Measurements from ENCODE around the gene OTOGL.

The OTOGL gene

GRCh38 chr12:80233926-80234325 is 134.6 kb downstream of the OTOGL start:
- TF ChIP-seq TAF1 (IDR thresholded peaks at IDR 0.05; ENCODE audit: low read depth) (no peak), TEAD4 (IDR thresholded peaks at IDR 0.05) (no peak), RAD21 (IDR thresholded peaks at IDR 0.05; ENCODE audit: low read depth) (no peak), YY1 (IDR thresholded peaks at IDR 0.05; ENCODE audit: low read depth) (no peak), EGR1 (IDR thresholded peaks at IDR 0.05) (no peak), FOXM1 (IDR thresholded peaks at IDR 0.05; ENCODE audit: borderline replicate concordance, low read depth) (no peak), MAX (IDR thresholded peaks at IDR 0.05) (no peak)

GRCh38 chr12:80234667-80235066 is 135.3 kb downstream of the OTOGL start:
- no peak for TF ChIP-seq YY1 (IDR thresholded peaks at IDR 0.05; ENCODE audit: low read depth)
- TF ChIP-seq ZBTB7A (IDR thresholded peaks at IDR 0.05; ENCODE audit: low read depth) = no peak

- no peak for TF ChIP-seq RAD21 (IDR thresholded peaks at IDR 0.05; ENCODE audit: low read depth)
- TF ChIP-seq CEBPB (IDR thresholded peaks at IDR 0.05) = no peak
- TF ChIP-seq ZBTB7A (IDR thresholded peaks at IDR 0.05; ENCODE audit: low read depth) = no peak
- TF ChIP-seq TCF12 (IDR thresholded peaks at IDR 0.05; ENCODE audit: low read depth) = no peak
- TF ChIP-seq USF1 (IDR thresholded peaks at IDR 0.05) = no peak
- TF ChIP-seq YY1 (IDR thresholded peaks at IDR 0.05; ENCODE audit: low read depth) = no peak
- TF ChIP-seq FOXM1 (IDR thresholded peaks at IDR 0.05; ENCODE audit: borderline replicate concordance, low read depth) = no peak
- no peak for TF ChIP-seq CREB1 (IDR thresholded peaks at IDR 0.05; ENCODE audit: low read depth)
- TF ChIP-seq TAF1 (IDR thresholded peaks at IDR 0.05; ENCODE audit: low read depth) = no peak
- no peak for TF ChIP-seq EGR1 (IDR thresholded peaks at IDR 0.05)
- no peak for TF ChIP-seq NFIC (IDR thresholded peaks at IDR 0.05)
- TF ChIP-seq MAX (IDR thresholded peaks at IDR 0.05) = no peak
- TF ChIP-seq TEAD4 (IDR thresholded peaks at IDR 0.05) = no peak
Observed at GRCh38 chr12:80235944-80236343, 136.6 kb downstream of the OTOGL start.

GRCh38 chr12:80239867-80240266 is 140.5 kb downstream of the OTOGL start:
- TF ChIP-seq CREB1 (IDR thresholded peaks at IDR 0.05; ENCODE audit: low read depth) (no peak), RAD21 (IDR thresholded peaks at IDR 0.05; ENCODE audit: low read depth) (no peak), ZBTB7A (IDR thresholded peaks at IDR 0.05; ENCODE audit: low read depth) (no peak), FOXM1 (IDR thresholded peaks at IDR 0.05; ENCODE audit: borderline replicate concordance, low read depth) (no peak), USF1 (IDR thresholded peaks at IDR 0.05) (no peak), REST (IDR thresholded peaks at IDR 0.05; ENCODE audit: low read depth) (no peak), CEBPB (IDR thresholded peaks at IDR 0.05) (no peak), EP300 (IDR thresholded peaks at IDR 0.05; ENCODE audit: borderline replicate concordance) (no peak), YY1 (IDR thresholded peaks at IDR 0.05; ENCODE audit: low read depth) (no peak), NFIC (IDR thresholded peaks at IDR 0.05) (no peak), TEAD4 (IDR thresholded peaks at IDR 0.05) (no peak), MAX (IDR thresholded peaks at IDR 0.05) (no peak), TAF1 (IDR thresholded peaks at IDR 0.05; ENCODE audit: low read depth) (no peak), TCF12 (IDR thresholded peaks at IDR 0.05; ENCODE audit: low read depth) (no peak), EGR1 (IDR thresholded peaks at IDR 0.05) (no peak)

GRCh38 chr12:80241576-80242273 is 142.4 kb downstream of the OTOGL start:
- no peak for TF ChIP-seq CREB1 (IDR thresholded peaks at IDR 0.05; ENCODE audit: low read depth)
- TF ChIP-seq NFIC (IDR thresholded peaks at IDR 0.05) = 0 out of 2 replicates have a peak, but pooled peaks have one; percentile 20

GRCh38 chr12:80242321-80242720 is 143.0 kb downstream of the OTOGL start:
- TF ChIP-seq TEAD4 (IDR thresholded peaks at IDR 0.05) (no peak), EGR1 (IDR thresholded peaks at IDR 0.05) (no peak), CEBPB (IDR thresholded peaks at IDR 0.05) (no peak), RAD21 (IDR thresholded peaks at IDR 0.05; ENCODE audit: low read depth) (no peak), CREB1 (IDR thresholded peaks at IDR 0.05; ENCODE audit: low read depth) (no peak), TAF1 (IDR thresholded peaks at IDR 0.05; ENCODE audit: low read depth) (no peak), YY1 (IDR thresholded peaks at IDR 0.05; ENCODE audit: low read depth) (no peak), ZBTB7A (IDR thresholded peaks at IDR 0.05; ENCODE audit: low read depth) (no peak), EP300 (IDR thresholded peaks at IDR 0.05; ENCODE audit: borderline replicate concordance) (no peak), NFIC (IDR thresholded peaks at IDR 0.05) (no peak), TCF12 (IDR thresholded peaks at IDR 0.05; ENCODE audit: low read depth) (no peak), USF1 (IDR thresholded peaks at IDR 0.05) (no peak), MAX (IDR thresholded peaks at IDR 0.05) (no peak), FOXM1 (IDR thresholded peaks at IDR 0.05; ENCODE audit: borderline replicate concordance, low read depth) (no peak), REST (IDR thresholded peaks at IDR 0.05; ENCODE audit: low read depth) (no peak)
